Activated T-helper 17 cell treated with anti-CD3 and anti-CD28 coated beads, Interleukin-2, amount 50 U/mL, for 72 hours (primary cell): ENCODE measurements around the gene TXNDC16. TPM values are rescaled to one million over a fixed set of nuclear protein-coding genes. Genes with fewer than 3 reads are reported as not detected.

Experiments
- ATAC-seq: fragments of 150-1000 bp; cut with Tn5 transposase; replicated peaks from 2 replicates; pipeline ENCODE4 v1.10.0; 2021; ENCODE audit warnings: mild to moderate bottlenecking, moderate library complexity
- H3K27ac Mint-ChIP-seq: one replicate; pipeline ENCODE4 v1.8.0; 2022; ENCODE audit warnings: mixed read lengths
- H3K27me3 Mint-ChIP-seq: one replicate; pipeline ENCODE4 v1.8.0; 2022; ENCODE audit warnings: mixed read lengths
- H3K36me3 Mint-ChIP-seq: one replicate; pipeline ENCODE4 v1.8.0; 2022; ENCODE audit warnings: low read depth, mild to moderate bottlenecking, mixed read lengths
- H3K4me1 Mint-ChIP-seq: one replicate; pipeline ENCODE4 v1.8.0; 2022; ENCODE audit warnings: mixed read lengths
- H3K4me3 Mint-ChIP-seq: one replicate; pipeline ENCODE4 v1.8.0; 2022; ENCODE audit warnings: mild to moderate bottlenecking, mixed read lengths
- H3K9me3 Mint-ChIP-seq: one replicate; pipeline ENCODE4 v1.8.0; 2022; ENCODE audit warnings: mixed read lengths
- total RNA-seq, 2 donors: library from RNA; stranded (reverse); gene quantifications; one replicate each; pipeline ENCODE4 v1.2.3, GENCODE V29; 2022

TXNDC16 gene
- total RNA-seq, 2 donors from 2014 or later, result 5.6 to 7.7 TPM

- Mint-ChIP-seq H3K4me1 (peaks cover 16% of the 10 kb centered on the region), H3K9me3 (no peaks in the 10 kb centered on the region), H3K4me3 (peak overlapping the region; percentile 96), H3K27ac (peak overlapping the region; percentile 86), H3K27me3 (peaks cover 7% of the 10 kb centered on the region), H3K36me3 (no peaks in the 10 kb centered on the region)
- peak; percentile 25 for ATAC-seq
These were observed 831 bp upstream of the TXNDC16 start for GRCh38 chr14:52553002-52553670.

- Mint-ChIP-seq H3K4me1 (peaks cover 16% of the 10 kb centered on the region), H3K9me3 (no peaks in the 10 kb centered on the region), H3K36me3 (no peaks in the 10 kb centered on the region), H3K27ac (peak overlapping the region; percentile 95), H3K27me3 (peaks cover 7% of the 10 kb centered on the region), H3K4me3 (peak overlapping the region; percentile 96)
- no peak for ATAC-seq
These were observed 626 bp downstream of the TXNDC16 start for GRCh38 chr14:52551696-52552062.

GRCh38 chr14:52551205-52551604 is 1.1 kb downstream of the TXNDC16 start:
- H3K4me1 Mint-ChIP-seq, result peaks cover 17% of the 10 kb centered on the region
- no peak for ATAC-seq
- no peaks in the 10 kb centered on the region for H3K36me3 Mint-ChIP-seq
- H3K27ac Mint-ChIP-seq, result peak overlapping the region; percentile 95
- H3K9me3 Mint-ChIP-seq, result no peaks in the 10 kb centered on the region
- H3K4me3 Mint-ChIP-seq, result peak overlapping the region; percentile 96
- peaks cover 7% of the 10 kb centered on the region for H3K27me3 Mint-ChIP-seq

- ATAC-seq, result no peak
- Mint-ChIP-seq H3K4me3 (peak overlapping the region; percentile 96), H3K27ac (no peak overlapping the region), H3K9me3 (no peaks in the 10 kb centered on the region), H3K27me3 (peaks cover 7% of the 10 kb centered on the region), H3K4me1 (peaks cover 22% of the 10 kb centered on the region), H3K36me3 (no peaks in the 10 kb centered on the region)
These were observed 1.6 kb downstream of the TXNDC16 start for GRCh38 chr14:52550661-52551060.

- peaks cover 22% of the 10 kb centered on the region for H3K4me1 Mint-ChIP-seq
- no peak for ATAC-seq
- no peaks in the 10 kb centered on the region for H3K27me3 Mint-ChIP-seq
- peaks cover 1% of the 10 kb centered on the region for H3K36me3 Mint-ChIP-seq
- H3K9me3 Mint-ChIP-seq, result no peaks in the 10 kb centered on the region
- no peak overlapping the region for H3K27ac Mint-ChIP-seq
- no peak overlapping the region for H3K4me3 Mint-ChIP-seq
These were observed 4.8 kb downstream of the TXNDC16 start for GRCh38 chr14:52547526-52547925.

- no peaks in the 10 kb centered on the region for H3K27me3 Mint-ChIP-seq
- no peak overlapping the region for H3K27ac Mint-ChIP-seq
- H3K4me1 Mint-ChIP-seq, result peaks cover 22% of the 10 kb centered on the region
- H3K4me3 Mint-ChIP-seq, result no peak overlapping the region
- no peak for ATAC-seq
- H3K9me3 Mint-ChIP-seq, result no peaks in the 10 kb centered on the region
- H3K36me3 Mint-ChIP-seq, result peaks cover 6% of the 10 kb centered on the region
These were observed 5.3 kb downstream of the TXNDC16 start for GRCh38 chr14:52547027-52547426.

GRCh38 chr14:52546318-52546670 is 6.0 kb downstream of the TXNDC16 start:
- Mint-ChIP-seq H3K27ac (no peak overlapping the region), H3K27me3 (no peaks in the 10 kb centered on the region), H3K4me1 (peaks cover 16% of the 10 kb centered on the region), H3K9me3 (no peaks in the 10 kb centered on the region), H3K4me3 (no peak overlapping the region), H3K36me3 (peaks cover 6% of the 10 kb centered on the region)
- ATAC-seq, result no peak

GRCh38 chr14:52545584-52546317 is 6.6 kb downstream of the TXNDC16 start:
- Mint-ChIP-seq H3K27ac (no peak overlapping the region), H3K4me3 (no peak overlapping the region), H3K27me3 (no peaks in the 10 kb centered on the region), H3K4me1 (peaks cover 12% of the 10 kb centered on the region), H3K9me3 (no peaks in the 10 kb centered on the region), H3K36me3 (peaks cover 6% of the 10 kb centered on the region)
- no peak for ATAC-seq

GRCh38 chr14:52538623-52539022 is 13.7 kb downstream of the TXNDC16 start:
- peaks cover 38% of the 10 kb centered on the region for H3K36me3 Mint-ChIP-seq
- peaks cover 3% of the 10 kb centered on the region for H3K4me1 Mint-ChIP-seq
- ATAC-seq, result no peak
- H3K9me3 Mint-ChIP-seq, result no peaks in the 10 kb centered on the region
- H3K27ac Mint-ChIP-seq, result no peak overlapping the region
- H3K27me3 Mint-ChIP-seq, result no peaks in the 10 kb centered on the region
- H3K4me3 Mint-ChIP-seq, result no peak overlapping the region

GRCh38 chr14:52536269-52536668 is 16.0 kb downstream of the TXNDC16 start:
- H3K9me3 Mint-ChIP-seq, result no peaks in the 10 kb centered on the region
- H3K27me3 Mint-ChIP-seq, result no peaks in the 10 kb centered on the region
- no peak for ATAC-seq
- no peak overlapping the region for H3K27ac Mint-ChIP-seq
- H3K36me3 Mint-ChIP-seq, result peaks cover 31% of the 10 kb centered on the region
- peaks cover 3% of the 10 kb centered on the region for H3K4me1 Mint-ChIP-seq
- H3K4me3 Mint-ChIP-seq, result no peak overlapping the region

GRCh38 chr14:52531481-52531880 is 20.8 kb downstream of the TXNDC16 start:
- Mint-ChIP-seq H3K4me3 (no peak overlapping the region), H3K9me3 (no peaks in the 10 kb centered on the region), H3K4me1 (no peaks in the 10 kb centered on the region), H3K36me3 (peaks cover 22% of the 10 kb centered on the region), H3K27ac (no peak overlapping the region), H3K27me3 (no peaks in the 10 kb centered on the region)
- peak; percentile 86 for ATAC-seq

- Mint-ChIP-seq H3K27me3 (no peaks in the 10 kb centered on the region), H3K36me3 (no peaks in the 10 kb centered on the region), H3K4me3 (no peak overlapping the region), H3K27ac (no peak overlapping the region), H3K9me3 (no peaks in the 10 kb centered on the region), H3K4me1 (no peaks in the 10 kb centered on the region)
- ATAC-seq, result no peak
These were observed 25.3 kb downstream of the TXNDC16 start for GRCh38 chr14:52527052-52527451.

GRCh38 chr14:52522581-52523345 is 29.5 kb downstream of the TXNDC16 start:
- H3K27ac Mint-ChIP-seq, result no peak overlapping the region

GRCh38 chr14:52522033-52522432 is 30.3 kb downstream of the TXNDC16 start:
- no peaks in the 10 kb centered on the region for H3K4me1 Mint-ChIP-seq
- no peak for ATAC-seq

More at GRCh38 chr14:52522581-52523345, 29.5 kb downstream of the TXNDC16 start:
- no peak for ATAC-seq
- H3K9me3 Mint-ChIP-seq, result no peaks in the 10 kb centered on the region
- no peak overlapping the region for H3K4me3 Mint-ChIP-seq
- no peaks in the 10 kb centered on the region for H3K36me3 Mint-ChIP-seq
- H3K4me1 Mint-ChIP-seq, result no peaks in the 10 kb centered on the region
- H3K27me3 Mint-ChIP-seq, result no peaks in the 10 kb centered on the region

More at GRCh38 chr14:52522033-52522432, 30.3 kb downstream of the TXNDC16 start:
- Mint-ChIP-seq H3K36me3 (no peaks in the 10 kb centered on the region), H3K9me3 (no peaks in the 10 kb centered on the region), H3K4me3 (no peak overlapping the region), H3K27ac (no peak overlapping the region), H3K27me3 (no peaks in the 10 kb centered on the region)
